ENCODE results near the gene PILRA. TPM values are rescaled to one million over a fixed set of nuclear protein-coding genes. Genes with fewer than 3 reads are reported as not detected.
"Not testable (repeated sequence)": the region's sequence is repeated elsewhere in the genome, so short reads cannot be mapped to it uniquely, and the experiment has no call there.

The PILRA gene
- polyA plus RNA-seq, 4 donors: 0.81 to 5.0 (median 3.4) TPM

GRCh38 chr7:100363098-100363497, 10.2 kb upstream of the PILRA start:
- no peaks in the 10 kb centered on the region for H3K27me3 ChIP-seq (ENCODE audit: control insufficient read depth in 3 of 3, insufficient read depth in 3 of 3, low read length in 3 of 3)
- H3K27ac ChIP-seq (ENCODE audit: low read depth in 1 of 3, low read length in 2 of 3): no peak overlapping the region
- DNase-seq: no peak
- no peaks in the 10 kb centered on the region for H3K4me1 ChIP-seq (ENCODE audit: control insufficient read depth in 3 of 3, insufficient read depth in 2 of 3, low read depth in 1 of 3, low read length in 2 of 3)
- no peak for FAIRE-seq
- H3K9me3 ChIP-seq (ENCODE audit: control insufficient read depth in 2 of 2, insufficient read depth in 1 of 2, low read depth in 1 of 2, low read length in 1 of 2): no peaks in the 10 kb centered on the region
- no peak overlapping the region for H3K4me3 ChIP-seq (ENCODE audit: low read depth in 1 of 3, low read length in 3 of 3)
- peaks cover 11 to 72% (median 23%) of the 10 kb centered on the region in 3 donors for H3K36me3 ChIP-seq (ENCODE audit: control insufficient read depth in 3 of 3, insufficient read depth in 2 of 3, low read depth in 1 of 3, low read length in 3 of 3)

- not testable (repeated sequence) for H3K4me1 ChIP-seq (ENCODE audit: control insufficient read depth in 3 of 3, insufficient read depth in 2 of 3, low read depth in 1 of 3, low read length in 2 of 3); DNase-seq; H3K27ac ChIP-seq (ENCODE audit: low read depth in 1 of 3, low read length in 2 of 3); FAIRE-seq; H3K27me3 ChIP-seq (ENCODE audit: control insufficient read depth in 3 of 3, insufficient read depth in 3 of 3, low read length in 3 of 3); H3K9me3 ChIP-seq (ENCODE audit: control insufficient read depth in 2 of 2, insufficient read depth in 1 of 2, low read depth in 1 of 2, low read length in 1 of 2); H3K4me3 ChIP-seq (ENCODE audit: low read depth in 1 of 3, low read length in 3 of 3)
- 94 to 97% (median 97%) methylated on average over 7 of the region's 7 CpGs for WGBS, 3 donors
- H3K36me3 ChIP-seq (ENCODE audit: control insufficient read depth in 3 of 3, insufficient read depth in 2 of 3, low read depth in 1 of 3, low read length in 3 of 3): peaks cover 11 to 72% (median 17%) of the 10 kb centered on the region in 3 donors
These were observed 9.5 kb upstream of the PILRA start for GRCh38 chr7:100363797-100364196.

DNA sequence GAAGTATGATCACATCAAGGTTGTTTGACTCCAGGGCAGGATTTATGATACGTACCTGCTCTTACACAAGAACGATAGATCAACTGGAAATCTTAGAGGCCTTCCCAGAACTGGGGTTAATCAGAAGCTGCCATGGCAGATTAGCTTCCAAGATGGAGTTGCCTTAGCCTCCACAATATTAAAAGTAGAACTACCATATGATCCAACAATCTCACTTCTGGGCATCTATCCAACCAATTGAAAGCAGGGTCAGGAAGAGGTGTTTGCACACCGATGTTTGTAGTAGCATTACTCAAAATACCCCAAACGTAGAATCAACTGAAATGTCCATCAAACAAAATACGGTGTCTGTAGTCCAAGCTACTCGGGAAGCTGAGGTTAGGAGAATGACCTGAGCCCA, 8.8 kb upstream of the PILRA start:
- 91 to 95% (median 91%) methylated on average over 6 of the region's 6 CpGs for WGBS, 3 donors
- Histone ChIP-seq H3K36me3 (ENCODE audit: control insufficient read depth in 3 of 3, insufficient read depth in 2 of 3, low read depth in 1 of 3, low read length in 3 of 3) (peaks cover 10 to 71% (median 10%) of the 10 kb centered on the region in 3 donors), H3K27ac (ENCODE audit: low read depth in 1 of 3, low read length in 2 of 3) (no peak overlapping the region), H3K4me1 (ENCODE audit: control insufficient read depth in 3 of 3, insufficient read depth in 2 of 3, low read depth in 1 of 3, low read length in 2 of 3) (no peaks in the 10 kb centered on the region), H3K4me3 (ENCODE audit: low read depth in 1 of 3, low read length in 3 of 3) (no peak overlapping the region), H3K27me3 (ENCODE audit: control insufficient read depth in 3 of 3, insufficient read depth in 3 of 3, low read length in 3 of 3) (no peaks in the 10 kb centered on the region), H3K9me3 (ENCODE audit: control insufficient read depth in 2 of 2, insufficient read depth in 1 of 2, low read depth in 1 of 2, low read length in 1 of 2) (no peaks in the 10 kb centered on the region)
- no peak for DNase-seq
- no peak for FAIRE-seq

- 86 to 92% (median 88%) methylated on average over 7 of the region's 7 CpGs for WGBS, 3 donors
- not testable (repeated sequence) for H3K9me3 ChIP-seq (ENCODE audit: control insufficient read depth in 2 of 2, insufficient read depth in 1 of 2, low read depth in 1 of 2, low read length in 1 of 2); H3K4me3 ChIP-seq (ENCODE audit: low read depth in 1 of 3, low read length in 3 of 3); FAIRE-seq; H3K27me3 ChIP-seq (ENCODE audit: control insufficient read depth in 3 of 3, insufficient read depth in 3 of 3, low read length in 3 of 3); H3K4me1 ChIP-seq (ENCODE audit: control insufficient read depth in 3 of 3, insufficient read depth in 2 of 3, low read depth in 1 of 3, low read length in 2 of 3); DNase-seq
- H3K27ac ChIP-seq (ENCODE audit: low read depth in 1 of 3, low read length in 2 of 3): peak overlapping the region in 1 of 3 donors; percentile 63
- peaks cover 3 to 58% (median 10%) of the 10 kb centered on the region in 3 donors for H3K36me3 ChIP-seq (ENCODE audit: control insufficient read depth in 3 of 3, insufficient read depth in 2 of 3, low read depth in 1 of 3, low read length in 3 of 3)
These were observed 7.3 kb upstream of the PILRA start for GRCh38 chr7:100365998-100366367.

DNA sequence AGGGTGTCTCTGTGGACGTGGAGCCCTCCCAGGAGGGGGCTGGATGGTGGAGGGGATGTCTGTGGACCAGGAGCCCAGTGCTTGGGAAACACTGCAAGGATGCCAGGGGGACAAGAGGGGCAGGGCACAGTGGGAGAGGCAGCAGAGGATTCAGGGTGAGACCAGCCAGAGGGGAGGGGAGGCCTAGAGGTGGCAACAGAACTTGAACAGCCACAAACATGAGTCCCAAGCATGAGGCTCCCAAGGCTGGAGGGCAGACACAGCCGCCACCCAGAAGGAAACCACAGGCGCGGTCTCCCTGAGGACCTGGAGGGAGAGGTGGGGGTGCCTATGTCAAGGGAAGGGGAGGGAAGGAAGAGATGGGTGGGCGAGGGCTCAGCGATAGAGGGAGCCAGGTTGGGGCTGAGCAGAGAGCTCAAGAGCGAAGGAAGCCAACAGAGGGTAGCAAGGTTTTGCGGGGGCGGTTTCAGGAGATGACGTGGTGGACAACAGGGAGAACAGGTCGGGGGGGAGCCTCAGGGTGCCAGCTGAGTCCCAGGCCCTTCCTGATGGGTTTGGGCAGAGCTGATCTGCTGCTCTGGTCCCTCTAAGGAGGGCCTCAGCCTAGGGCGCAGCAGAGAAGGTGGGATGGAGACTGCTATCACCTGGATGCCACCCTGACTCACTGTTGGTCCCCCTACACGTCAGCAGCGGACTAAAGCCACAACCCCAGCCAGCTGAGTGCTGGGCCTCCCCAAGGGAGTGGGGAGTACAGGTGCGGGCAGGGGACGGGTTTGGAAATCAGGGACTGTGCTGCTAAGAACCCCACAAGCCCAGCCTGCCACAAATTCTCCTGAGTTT, 6.7 kb upstream of the PILRA start:
- H3K27ac ChIP-seq (ENCODE audit: low read depth in 1 of 3, low read length in 2 of 3): peak overlapping the region in 1 of 3 donors; percentile 63
- H3K27me3 ChIP-seq (ENCODE audit: control insufficient read depth in 3 of 3, insufficient read depth in 3 of 3, low read length in 3 of 3): no peaks in the 10 kb centered on the region
- no peak for DNase-seq
- no peak for FAIRE-seq
- no peaks in the 10 kb centered on the region for H3K9me3 ChIP-seq (ENCODE audit: control insufficient read depth in 2 of 2, insufficient read depth in 1 of 2, low read depth in 1 of 2, low read length in 1 of 2)
- no peak overlapping the region for H3K4me3 ChIP-seq (ENCODE audit: low read depth in 1 of 3, low read length in 3 of 3)
- 83 to 89% (median 83%) methylated on average over 16 of the region's 16 CpGs for WGBS, 3 donors
- no peaks in the 10 kb centered on the region for H3K4me1 ChIP-seq (ENCODE audit: control insufficient read depth in 3 of 3, insufficient read depth in 2 of 3, low read depth in 1 of 3, low read length in 2 of 3)
- H3K36me3 ChIP-seq (ENCODE audit: control insufficient read depth in 3 of 3, insufficient read depth in 2 of 3, low read depth in 1 of 3, low read length in 3 of 3): peaks cover 3 to 51% (median 6%) of the 10 kb centered on the region in 3 donors

DNA sequence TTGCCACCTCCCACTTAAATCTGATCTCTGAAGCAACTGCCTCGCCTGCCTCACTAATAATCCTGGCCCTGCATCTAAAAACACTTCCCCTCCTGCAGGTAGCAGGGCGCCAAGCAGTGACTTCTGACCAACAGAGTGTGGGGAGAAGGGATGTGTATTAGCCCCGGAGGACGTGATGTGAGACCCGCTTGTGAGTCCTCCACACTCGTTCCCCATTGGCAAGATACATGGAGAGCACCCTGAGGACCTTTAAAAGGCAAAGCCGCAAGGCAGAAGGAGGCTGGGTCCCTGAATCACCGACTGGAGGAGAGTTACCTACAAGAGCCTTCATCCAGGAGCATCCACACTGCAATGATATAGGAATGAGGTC, 6.1 kb upstream of the PILRA start:
- peak overlapping the region in 1 of 3 donors; percentile 63 for H3K27ac ChIP-seq (ENCODE audit: low read depth in 1 of 3, low read length in 2 of 3)
- no peaks in the 10 kb centered on the region for H3K4me1 ChIP-seq (ENCODE audit: control insufficient read depth in 3 of 3, insufficient read depth in 2 of 3, low read depth in 1 of 3, low read length in 2 of 3)
- DNase-seq (no peak), FAIRE-seq (no peak)
- H3K27me3 ChIP-seq (ENCODE audit: control insufficient read depth in 3 of 3, insufficient read depth in 3 of 3, low read length in 3 of 3): no peaks in the 10 kb centered on the region
- no peaks in the 10 kb centered on the region for H3K9me3 ChIP-seq (ENCODE audit: control insufficient read depth in 2 of 2, insufficient read depth in 1 of 2, low read depth in 1 of 2, low read length in 1 of 2)
- WGBS, 3 donors: 91 to 92% (median 91%) methylated on average over 8 of the region's 8 CpGs
- H3K4me3 ChIP-seq (ENCODE audit: low read depth in 1 of 3, low read length in 3 of 3): no peak overlapping the region
- H3K36me3 ChIP-seq (ENCODE audit: control insufficient read depth in 3 of 3, insufficient read depth in 2 of 3, low read depth in 1 of 3, low read length in 3 of 3): peaks cover 3 to 48% (median 6%) of the 10 kb centered on the region in 3 donors

GRCh38 chr7:100367676-100368613, 5.3 kb upstream of the PILRA start:
- Histone ChIP-seq H3K9me3 (ENCODE audit: control insufficient read depth in 2 of 2, insufficient read depth in 1 of 2, low read depth in 1 of 2, low read length in 1 of 2) (no peaks in the 10 kb centered on the region), H3K27me3 (ENCODE audit: control insufficient read depth in 3 of 3, insufficient read depth in 3 of 3, low read length in 3 of 3) (no peaks in the 10 kb centered on the region), H3K4me1 (ENCODE audit: control insufficient read depth in 3 of 3, insufficient read depth in 2 of 3, low read depth in 1 of 3, low read length in 2 of 3) (no peaks in the 10 kb centered on the region), H3K36me3 (ENCODE audit: control insufficient read depth in 3 of 3, insufficient read depth in 2 of 3, low read depth in 1 of 3, low read length in 3 of 3) (peaks cover 0 to 41% (median 3%) of the 10 kb centered on the region in 3 donors), H3K27ac (ENCODE audit: low read depth in 1 of 3, low read length in 2 of 3) (peak overlapping the region in 1 of 3 donors; percentile 75), H3K4me3 (ENCODE audit: low read depth in 1 of 3, low read length in 3 of 3) (no peak overlapping the region)
- DNase-seq: no peak
- 80 to 91% (median 84%) methylated on average over 12 of the region's 12 CpGs for WGBS, 3 donors
- FAIRE-seq: no peak

DNA sequence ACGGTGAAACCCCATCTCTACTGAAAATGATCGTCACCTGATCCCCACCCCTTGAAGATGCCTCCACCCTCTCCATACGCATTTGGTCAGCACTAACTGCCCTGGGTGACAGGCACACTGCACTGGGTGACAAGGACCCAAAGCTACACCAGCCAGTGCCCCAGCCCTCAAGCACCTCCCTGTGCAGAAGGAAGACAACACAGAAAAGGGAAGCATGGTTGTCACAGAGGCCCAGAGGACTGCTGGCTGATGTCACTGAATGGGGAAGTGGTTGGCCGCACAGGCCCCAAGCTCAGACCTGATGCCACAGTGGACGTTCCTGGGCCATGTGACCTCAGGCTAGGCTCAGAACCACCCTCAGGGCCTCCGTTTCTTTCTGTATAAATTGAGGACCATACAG, 4.2 kb upstream of the PILRA start:
- FAIRE-seq (no peak), DNase-seq (peak in 1 of 2 donors; percentile 12)
- Histone ChIP-seq H3K4me1 (ENCODE audit: control insufficient read depth in 3 of 3, insufficient read depth in 2 of 3, low read depth in 1 of 3, low read length in 2 of 3) (no peaks in the 10 kb centered on the region), H3K4me3 (ENCODE audit: low read depth in 1 of 3, low read length in 3 of 3) (no peak overlapping the region), H3K36me3 (ENCODE audit: control insufficient read depth in 3 of 3, insufficient read depth in 2 of 3, low read depth in 1 of 3, low read length in 3 of 3) (peaks cover 0 to 43% (median under 1%) of the 10 kb centered on the region in 3 donors), H3K27ac (ENCODE audit: low read depth in 1 of 3, low read length in 2 of 3) (peak overlapping the region in 1 of 3 donors; percentile 75), H3K27me3 (ENCODE audit: control insufficient read depth in 3 of 3, insufficient read depth in 3 of 3, low read length in 3 of 3) (no peaks in the 10 kb centered on the region), H3K9me3 (ENCODE audit: control insufficient read depth in 2 of 2, insufficient read depth in 1 of 2, low read depth in 1 of 2, low read length in 1 of 2) (no peaks in the 10 kb centered on the region)
- 59 to 84% (median 69%) methylated on average over 6 of the region's 6 CpGs for WGBS, 3 donors
